Effector CD8-positive, alpha-beta T cell (primary cell): ENCODE data around the gene CDK15.

Experiments used
- DNase-seq: peaks from one replicate; lab custom pipeline; 2025; lab: John Stamatoyannopoulos, UW

Gene CDK15

DNA sequence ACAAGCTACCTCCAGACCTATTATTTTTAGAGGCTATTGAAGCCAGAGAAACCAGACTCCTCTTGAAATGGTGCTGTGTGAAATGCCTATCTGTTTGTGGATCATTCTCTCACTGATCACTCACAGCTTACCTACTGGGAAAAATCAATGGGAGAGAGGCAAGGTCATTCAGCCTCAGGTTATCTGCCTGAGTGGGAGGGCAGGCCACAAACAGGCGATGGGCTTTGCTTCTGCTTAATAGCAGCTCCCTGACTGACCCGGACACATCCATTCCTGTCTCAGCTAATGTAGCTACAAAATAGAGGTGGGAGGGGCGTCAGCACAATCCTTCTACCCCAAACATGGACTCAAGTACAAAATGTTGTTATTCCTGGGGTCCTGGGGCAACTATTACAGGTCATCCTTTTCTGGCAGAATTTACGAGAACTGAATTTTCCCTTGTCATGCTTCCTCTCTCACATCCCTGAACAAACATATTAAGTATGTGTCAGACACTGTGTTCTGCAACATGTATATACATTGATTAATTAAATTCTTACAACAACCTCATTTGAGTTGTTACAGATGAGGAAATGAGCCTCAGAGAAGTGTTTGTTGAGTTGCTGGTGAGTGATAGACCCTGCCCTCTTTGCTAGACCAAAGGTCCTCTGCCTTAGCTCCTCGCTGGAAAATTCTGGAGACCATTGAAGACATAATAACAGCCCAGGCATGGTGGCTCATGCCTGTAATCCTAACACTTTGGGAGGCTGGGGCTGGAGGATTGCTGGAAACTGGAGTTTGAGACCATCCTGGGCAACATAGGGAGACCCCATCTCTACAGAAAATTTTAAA, 60.5 kb downstream of the CDK15 start:
- DNase-seq: no peak

DNA sequence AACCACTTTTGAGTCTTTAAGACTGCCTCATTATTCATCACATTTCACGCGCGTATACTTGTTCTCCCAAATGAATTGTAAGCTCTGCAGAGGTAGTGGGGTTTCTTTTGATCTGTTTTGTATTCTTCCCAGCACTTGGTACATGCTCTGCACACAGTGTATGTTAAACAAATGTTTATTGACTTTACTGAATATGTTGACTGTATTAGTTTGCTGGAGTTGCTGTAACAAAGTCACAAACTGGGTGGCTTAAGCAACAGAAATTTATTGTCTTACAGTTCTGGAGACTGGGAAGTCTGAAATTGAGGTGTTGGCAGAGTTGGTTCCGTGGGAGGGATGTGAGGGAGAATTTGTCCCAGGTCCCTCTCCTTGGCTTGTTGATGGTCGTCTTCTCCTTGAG, 65.1 kb downstream of the CDK15 start:
- no peak for DNase-seq

DNA sequence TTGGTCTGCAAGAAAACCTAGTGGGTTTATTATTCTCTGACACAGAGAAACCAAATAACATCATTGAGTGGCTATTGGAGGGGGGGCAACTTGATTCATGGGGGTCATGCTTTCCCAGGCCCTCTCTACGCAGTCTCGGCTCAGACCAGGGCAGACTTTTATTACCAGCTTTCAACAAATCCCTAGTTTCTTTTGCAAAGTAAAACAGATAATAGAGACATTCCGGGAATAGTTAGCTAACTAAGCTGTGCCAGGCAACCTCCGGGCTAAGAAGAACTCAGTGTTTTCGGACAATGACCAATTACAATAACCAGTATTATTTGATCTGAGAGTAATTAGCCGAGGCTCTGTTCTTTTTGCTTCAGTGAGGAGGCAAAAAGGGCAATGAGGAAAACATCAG, 66.3 kb downstream of the CDK15 start:
- no peak for DNase-seq

DNA sequence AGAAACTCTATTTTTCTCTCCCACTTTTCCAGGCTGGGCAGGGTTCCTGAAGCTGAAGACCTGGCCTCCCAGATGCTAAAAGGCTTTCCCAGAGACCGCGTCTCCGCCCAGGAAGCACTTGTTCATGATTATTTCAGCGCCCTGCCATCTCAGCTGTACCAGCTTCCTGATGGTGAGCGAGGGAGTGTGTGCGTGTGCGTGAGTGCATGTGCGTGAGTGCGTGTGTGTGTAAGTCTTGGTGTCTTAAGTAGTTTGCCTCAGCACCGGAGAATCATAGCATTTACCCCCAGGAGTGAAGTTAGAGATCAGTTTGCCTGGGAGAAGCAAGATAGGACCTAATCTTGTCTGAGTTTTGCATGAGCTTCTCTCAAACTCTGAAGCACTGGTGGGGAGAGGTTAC, 73.7 kb downstream of the CDK15 start:
- DNase-seq: no peak

DNA sequence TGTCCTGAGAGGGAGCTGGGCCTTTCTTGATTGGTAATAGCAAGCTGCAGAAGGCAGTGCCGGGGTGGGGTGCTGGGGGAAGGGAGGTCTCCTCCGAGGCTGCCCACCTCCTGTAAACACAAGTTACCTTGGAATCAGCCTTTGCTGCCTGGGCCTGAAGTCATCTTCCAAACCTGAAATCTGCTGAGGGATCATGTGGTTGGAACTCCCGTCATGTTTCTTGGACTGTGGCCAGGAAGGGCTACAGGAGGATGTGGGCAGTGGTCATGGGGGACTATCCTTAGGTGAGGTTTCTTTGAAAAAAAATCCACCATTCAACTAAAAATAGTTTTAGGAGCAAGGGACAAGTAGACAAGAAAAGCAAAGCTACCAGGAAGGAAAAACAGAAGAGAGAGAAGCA, 74.2 kb downstream of the CDK15 start:
- DNase-seq: no peak

DNA sequence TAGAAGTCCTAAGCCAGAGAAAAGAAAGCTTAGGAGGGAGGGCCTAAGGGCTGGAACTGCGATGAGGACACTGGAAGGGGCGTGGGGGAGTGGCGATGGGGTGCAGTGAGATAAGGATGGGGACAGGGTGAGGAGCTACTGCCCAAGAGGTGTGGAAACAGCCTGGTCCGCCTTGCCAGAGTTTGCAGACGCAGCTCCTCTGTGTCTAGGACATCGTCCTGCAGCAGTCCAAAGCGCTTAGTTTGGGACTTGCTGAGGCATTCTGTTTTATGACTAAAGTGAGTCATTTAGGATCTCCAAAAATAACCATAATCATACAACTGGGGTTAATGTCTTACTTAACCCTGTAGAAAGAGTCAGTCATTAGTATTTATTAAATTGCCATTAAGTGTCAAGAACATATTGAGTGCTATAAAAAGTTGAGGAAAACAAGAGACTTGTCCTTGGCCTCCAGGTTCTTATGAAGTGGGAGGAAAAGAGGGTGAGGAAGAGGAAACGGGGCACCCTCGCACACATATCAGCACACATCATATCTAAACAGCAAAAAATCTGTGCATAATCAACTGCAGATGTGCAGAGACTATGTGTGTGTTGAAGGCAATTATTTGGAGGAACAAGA, 74.8 kb downstream of the CDK15 start:
- no peak for DNase-seq

DNA sequence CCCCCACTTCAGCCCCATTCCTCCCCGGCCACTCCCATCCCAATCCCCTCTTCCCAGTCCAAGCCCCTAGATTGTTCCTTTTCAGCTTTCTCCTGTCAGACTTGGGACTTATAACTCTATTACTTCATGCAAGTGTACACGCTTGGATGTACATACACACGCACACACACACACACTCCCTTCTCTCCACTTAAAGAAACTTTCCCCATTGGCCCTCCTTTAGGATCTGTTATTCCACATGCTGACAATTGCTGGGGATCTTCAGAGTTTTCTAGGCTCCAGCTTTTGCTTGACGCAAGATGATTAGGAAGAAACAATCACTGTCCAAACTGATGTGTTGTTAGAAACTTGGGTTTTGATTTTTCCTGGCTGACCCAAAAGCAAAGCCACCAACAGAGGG, 75.4 kb downstream of the CDK15 start:
- DNase-seq: no peak

DNA sequence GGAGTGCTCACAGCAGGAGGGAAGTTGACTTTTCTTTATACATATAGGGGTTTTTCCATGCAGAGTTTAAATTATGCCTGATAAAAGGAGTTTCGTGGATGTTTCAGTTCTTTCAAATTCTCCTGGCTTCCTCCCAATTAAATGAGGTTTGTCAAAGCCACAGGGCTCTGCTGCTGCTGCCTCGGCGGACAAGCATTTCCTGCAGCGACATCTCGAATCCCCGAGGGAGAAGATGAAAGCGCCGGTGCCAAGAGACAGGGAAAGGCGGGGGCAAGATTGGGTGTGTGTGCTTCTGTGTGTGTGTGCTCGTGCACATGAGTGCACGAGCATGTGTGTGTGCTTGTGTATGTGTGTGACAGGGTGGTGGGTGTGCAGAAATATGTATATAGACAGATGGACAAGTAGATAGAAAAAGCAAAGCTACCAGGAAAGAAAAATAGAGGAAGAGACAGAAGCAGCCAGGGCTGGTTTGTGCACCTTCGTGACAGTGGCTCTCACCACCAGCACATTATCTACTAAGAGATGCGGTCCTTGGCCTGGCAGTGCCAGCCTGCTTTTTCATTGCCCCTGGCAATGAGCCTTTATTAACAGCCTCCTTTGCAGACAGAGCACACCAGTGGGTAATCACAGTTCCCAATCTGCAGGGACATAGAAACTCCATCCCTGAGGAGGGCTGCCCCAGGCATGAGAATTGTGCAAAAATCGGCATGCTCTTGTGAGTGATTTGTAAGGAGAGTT, 76.2 kb downstream of the CDK15 start:
- DNase-seq: no peak

DNA sequence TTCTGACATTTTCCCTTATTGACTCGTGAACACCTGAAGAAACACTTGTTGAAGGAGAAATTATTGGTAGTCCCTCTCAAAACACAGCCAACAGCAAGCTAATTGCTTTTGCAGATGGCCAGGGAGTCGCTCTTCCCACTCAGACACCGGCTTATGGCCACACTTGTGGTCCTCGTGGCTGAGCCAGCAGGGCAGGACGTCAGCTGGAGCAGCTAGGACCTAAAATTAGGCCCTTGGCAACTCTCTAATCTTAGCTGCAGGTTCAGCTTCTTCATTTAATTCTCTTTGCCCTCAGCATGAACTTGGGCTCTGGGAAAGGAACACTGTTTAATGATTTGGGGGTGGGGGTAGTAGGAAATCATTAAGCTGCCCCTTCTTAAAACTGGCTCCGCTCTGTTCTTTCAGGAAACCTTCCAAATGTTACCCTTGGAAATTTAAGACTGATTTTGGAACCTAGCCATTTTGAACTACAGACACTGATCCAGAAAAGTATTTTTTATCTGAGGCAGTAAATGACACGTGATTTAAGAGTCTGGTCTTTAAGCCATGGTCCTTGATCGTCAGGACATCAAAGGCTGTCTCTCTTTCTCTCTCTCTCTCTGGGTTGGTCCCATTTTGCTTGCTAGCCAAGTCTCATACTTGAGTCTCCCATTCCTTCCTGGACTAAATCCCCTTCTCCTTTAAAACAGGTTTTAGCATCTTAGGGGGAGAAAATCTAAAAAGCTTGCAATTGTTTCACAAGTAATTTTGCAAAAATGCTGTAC, 77.5 kb downstream of the CDK15 start:
- DNase-seq: no peak

DNA sequence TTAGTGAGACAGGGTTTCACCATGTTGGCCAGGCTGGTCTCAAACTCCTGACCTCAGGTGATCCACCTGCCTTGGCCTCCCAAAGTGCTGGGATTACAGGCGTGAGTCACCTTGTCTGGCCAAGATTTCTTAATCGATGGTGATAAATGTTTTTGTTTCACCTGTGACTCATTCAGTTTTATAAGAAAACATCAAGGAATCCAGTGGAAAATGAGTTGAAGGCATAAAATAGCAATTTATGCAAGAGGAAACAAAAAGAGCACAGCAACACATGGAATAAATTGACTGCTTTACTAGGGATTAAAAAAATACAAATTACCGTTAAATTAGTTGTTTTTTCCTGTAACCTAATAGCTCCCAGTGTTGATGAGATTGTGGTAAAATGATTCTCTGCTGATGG, 80.2 kb downstream of the CDK15 start:
- DNase-seq: no peak

DNA sequence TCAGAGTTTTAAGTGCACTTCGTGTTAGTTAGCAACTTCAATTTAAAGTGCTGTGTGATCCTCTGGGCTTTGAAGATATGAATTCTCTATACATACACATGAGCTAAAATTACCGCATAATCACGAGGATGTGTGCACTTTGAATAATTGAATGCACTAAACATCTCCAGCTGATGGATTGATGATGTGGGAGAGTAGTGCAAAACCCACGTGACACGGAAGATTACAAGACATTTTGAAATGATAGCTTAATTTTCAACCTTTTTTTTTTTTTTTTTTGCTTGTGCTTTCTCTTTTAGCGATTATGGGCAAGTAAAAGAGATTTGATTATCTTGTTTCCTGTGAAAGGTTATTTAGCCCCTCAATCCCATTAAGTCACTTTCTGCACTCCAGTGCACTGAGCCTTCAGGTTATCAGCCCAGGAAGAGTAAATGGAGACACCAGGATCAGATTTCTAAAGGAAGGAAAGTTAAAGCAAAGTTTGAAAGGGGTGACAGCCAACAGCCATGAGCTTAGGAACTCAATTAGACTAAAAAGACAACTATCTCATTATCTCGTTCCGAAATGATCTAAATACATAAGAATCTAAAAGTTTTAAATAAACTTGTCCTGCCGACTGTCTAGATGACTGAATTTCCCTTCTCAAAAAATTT, 81.6 kb downstream of the CDK15 start:
- no peak for DNase-seq

DNA sequence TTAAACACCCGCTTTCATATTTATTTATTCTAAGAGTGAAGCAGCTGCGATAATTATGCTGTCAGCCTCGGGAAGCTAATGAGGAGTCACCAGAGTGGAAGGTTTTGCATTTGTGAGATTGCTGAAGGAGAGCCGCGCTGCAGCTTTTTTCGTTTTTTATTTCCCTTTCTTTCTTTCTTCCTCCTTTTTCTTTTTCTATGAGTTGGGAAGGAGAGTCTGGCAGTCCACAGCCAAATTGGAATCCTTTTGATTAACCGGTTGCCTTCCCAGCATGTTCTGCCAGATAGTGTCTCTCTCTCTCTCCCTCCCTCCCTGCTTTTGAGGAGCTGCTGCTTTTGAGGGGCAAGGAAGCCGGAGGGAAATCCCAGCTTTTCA, 82.1 kb downstream of the CDK15 start:
- DNase-seq: no peak

DNA sequence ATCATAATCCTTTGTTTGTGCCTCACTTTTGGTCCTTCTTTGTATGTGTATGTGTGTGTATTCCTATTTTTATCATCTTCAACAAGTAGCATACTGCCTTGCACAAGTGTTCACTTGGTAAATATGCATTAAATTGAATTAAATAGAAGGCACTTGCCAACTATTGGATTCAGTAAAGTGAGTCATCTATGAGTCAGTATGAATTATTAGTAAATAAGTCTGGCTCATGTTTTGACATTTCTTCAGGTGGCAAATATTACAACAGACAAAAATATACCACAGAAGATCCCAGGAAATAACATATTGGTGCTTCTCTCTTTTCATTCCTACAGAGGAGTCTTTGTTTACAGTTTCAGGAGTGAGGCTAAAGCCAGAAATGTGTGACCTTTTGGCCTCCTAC, 84.1 kb downstream of the CDK15 start:
- no peak for DNase-seq

DNA sequence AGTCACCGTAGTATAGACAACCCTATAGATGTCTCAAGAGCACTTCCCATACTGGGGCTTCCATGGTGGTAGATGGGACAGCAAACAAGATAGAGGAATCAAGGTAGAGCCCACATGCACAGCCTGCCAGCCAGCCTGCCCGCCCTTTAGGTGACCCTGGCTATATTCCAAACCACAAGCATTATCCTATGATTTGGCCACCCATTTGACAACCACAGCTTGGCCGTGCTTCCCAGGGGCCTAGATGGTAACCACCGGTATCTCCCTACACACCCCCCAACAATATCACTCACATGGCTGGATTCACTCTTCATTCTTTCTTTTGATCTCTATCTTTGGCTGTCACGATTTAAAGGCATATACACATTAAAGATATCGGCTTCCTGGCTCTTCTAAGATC, 85.3 kb downstream of the CDK15 start:
- no peak for DNase-seq

DNA sequence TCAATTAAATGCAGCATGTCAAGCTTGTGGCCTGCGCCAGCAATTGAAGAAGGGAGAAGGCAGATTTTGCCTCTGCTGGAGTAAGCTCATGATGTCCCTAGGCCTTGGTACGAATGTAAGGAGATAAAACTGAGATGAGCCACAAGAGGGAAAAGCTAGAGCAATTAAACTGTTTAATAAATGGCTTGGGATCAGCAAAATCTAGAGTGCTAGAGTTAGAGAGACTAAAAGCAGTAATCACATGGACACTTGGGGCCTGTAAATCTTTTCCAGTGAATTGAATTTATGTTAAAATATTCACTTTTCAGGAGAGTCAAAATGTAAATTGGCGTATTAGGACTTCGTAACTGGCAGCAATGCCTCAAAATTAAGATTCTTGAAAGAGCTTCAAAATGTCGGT, 86.2 kb downstream of the CDK15 start:
- no peak for DNase-seq

DNA sequence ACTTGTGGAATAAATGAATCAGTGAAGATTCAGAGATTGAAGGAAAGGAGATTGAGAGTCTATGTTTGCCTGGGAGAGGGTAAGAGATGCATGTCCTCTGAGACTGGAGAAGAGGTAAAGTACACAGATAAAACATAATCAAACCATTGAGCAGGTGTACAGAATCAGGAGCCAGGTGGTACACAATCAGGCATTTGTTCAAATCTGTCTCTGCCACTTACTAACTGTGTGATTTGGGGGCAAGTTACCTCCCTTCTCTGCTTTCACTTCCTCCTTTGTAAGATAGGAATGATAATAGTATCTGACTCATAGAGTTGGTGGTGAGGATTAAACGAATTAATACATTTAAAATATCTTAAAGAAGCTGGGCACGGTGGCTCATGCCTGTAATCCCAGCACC, 94.0 kb downstream of the CDK15 start:
- DNase-seq: no peak

DNA sequence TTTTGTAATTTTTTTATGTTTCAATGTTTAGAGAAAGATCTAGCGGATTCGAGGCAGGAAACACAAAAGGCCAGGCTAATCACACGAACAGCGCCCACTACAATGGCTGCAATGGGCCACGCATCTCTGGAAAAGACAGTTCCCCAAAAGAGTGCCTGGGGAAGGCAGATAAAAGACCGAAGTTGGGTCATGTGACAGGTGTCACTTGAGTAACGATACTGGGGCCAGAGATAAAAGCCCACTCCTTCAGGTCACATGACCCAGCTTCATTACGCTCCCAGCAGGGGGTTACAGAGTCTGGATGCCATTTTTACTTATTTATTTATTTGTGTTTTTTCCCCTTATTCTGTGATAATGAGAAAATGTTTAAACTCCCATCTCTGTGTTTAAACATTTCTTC, 95.4 kb downstream of the CDK15 start:
- DNase-seq: no peak

DNA sequence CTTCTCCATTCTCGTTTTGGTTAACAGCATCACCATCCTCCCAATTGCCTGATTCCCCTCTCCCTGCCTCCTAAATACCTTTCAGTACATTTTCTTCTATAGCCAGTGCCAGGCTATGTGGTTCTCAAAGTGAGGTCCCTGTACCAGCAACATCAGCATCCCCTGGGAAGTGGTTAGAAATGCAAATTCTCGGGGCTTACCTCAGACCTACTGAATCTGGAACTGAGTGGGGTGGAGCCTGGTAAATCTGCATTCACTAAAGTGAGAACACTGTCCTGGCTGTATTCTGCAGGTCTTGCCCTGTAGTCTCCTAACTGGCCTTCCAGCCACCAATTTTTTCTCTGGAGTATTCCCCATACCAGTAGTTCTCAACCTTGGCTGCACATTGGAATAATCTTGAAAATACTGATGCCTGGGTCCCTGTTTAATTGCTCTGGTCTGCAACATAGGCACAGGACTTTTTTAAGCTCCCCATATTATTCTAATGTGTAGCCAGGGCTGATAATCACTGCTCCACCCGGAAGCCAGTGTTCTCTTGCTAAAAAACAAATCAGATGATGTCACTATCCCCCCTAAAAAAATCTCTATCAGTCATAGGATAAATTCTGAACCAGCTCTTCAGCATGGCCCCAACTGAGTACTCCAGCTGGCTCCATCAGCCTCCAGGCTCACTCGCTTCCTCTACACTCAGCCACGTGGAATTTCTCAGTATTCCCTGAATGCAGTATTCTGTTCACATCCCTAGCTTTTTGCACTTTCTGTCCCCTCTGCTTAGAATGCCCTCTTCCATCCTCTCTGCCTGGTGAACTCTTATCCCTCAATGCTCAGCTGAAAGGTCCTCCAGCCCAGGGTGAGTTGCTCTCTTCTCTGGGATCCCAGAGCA, 98.4 kb downstream of the CDK15 start:
- no peak for DNase-seq

DNA sequence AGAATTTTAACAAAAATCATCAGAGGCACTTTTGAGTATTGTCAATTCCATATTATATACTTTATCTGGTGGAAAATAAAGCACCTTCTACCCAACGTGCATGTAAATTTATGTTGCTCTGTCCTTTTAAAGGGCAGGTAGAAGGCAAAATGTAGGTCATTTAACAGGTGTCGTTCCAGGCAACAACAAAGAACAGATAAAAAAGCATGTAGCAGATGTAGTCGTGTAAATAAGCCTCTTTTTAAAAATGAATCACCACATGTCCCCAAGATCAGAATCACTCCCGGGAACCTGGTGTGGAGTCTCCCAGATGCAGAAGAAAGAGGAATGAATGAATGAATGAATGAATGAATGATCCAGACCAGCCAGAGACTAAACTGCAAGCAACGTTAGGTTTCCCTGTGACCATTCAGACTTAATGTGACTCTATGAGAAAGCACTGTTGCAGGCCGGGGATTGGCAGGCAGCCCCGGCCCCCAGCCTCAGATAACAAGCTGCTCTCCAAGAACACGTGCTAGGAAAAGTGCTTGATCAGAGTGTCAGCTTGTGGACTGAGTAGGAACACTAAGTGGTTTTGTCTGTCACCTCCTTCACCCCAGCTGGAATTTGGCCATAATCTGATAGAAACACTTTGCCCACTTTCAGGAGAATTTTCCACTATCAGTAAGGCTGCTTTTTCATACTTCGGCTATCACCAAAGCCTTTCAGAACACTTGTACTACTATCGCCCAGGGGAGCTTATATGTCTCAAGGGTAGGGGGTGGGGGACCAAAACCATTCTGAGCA, 100.6 kb downstream of the CDK15 start:
- no peak for DNase-seq

DNA sequence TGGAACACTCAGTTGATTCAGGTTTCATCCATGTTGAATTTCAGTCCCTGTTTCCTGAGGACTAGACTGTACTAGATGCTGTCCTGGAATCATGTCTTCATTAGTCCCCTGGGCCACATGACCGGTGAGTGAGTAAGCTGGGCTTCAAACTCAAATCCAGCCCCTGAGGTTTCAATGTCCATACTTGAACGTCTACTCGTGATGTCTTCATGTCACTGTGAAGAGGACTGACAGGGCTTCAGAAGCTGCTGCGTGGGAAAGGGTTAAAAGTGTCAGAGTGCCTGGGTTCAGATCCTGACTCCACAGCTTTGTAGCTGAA, 101.2 kb downstream of the CDK15 start:
- DNase-seq: no peak
